Motor neuron (in vitro differentiated cells): Measurements from ENCODE around the gene FOXC1. TPM values are rescaled to one million over a fixed set of nuclear protein-coding genes. Genes with fewer than 3 reads are reported as not detected.

ENCODE experiments used
- ATAC-seq, 8 experiments: fragments of 200-7000 bp; cut with Tn5 transposase; replicated peaks in 6 of 8; 2 replicates each; pipeline ENCODE4 v1.8.0; 2021; ENCODE audit warnings: mild to moderate bottlenecking in 8 of 8, moderate library complexity in 8 of 8
- H3K27ac ChIP-seq, 2 donors: fragments of 250-450 bp; sonication (Bioruptor Pico); 2 replicates each; pipeline ENCODE4 v1.9.0; 2021; ENCODE audit warnings: antibody characterized with exemption in 2 of 2, mild to moderate bottlenecking in 2 of 2, moderate library complexity in 1 of 2
- H3K4me1 ChIP-seq, 2 donors: fragments of 250-450 bp; sonication (Bioruptor Pico); replicated peaks in 1 of 2; 2 replicates each; pipeline ENCODE4 v1.6.1; 2021; ENCODE audit warnings: antibody characterized with exemption in 2 of 2, mild to moderate bottlenecking in 2 of 2, moderate library complexity in 1 of 2
- H3K4me3 ChIP-seq, 5 donors: fragments of 250-450 bp; sonication (Bioruptor Pico); 2 replicates each; pipeline ENCODE4 v1.9.0; 2021; ENCODE audit warnings: antibody characterized with exemption in 5 of 5, mild to moderate bottlenecking in 5 of 5, moderate library complexity in 4 of 5
- WGBS, 10 experiments: fragments of 450-650 bp; shearing (Covaris generic); methylation state at CpG; one replicate each; pipeline ENCODE4 v1.0.0; 2022; 5-methylcytosine and 5-hydroxymethylcytosine counted together
- in situ Hi-C, 9 experiments: fragments of 400-800 bp; cut with MboI; loops; one replicate each; pipeline ENCODE4 v1.15.0; 2021; ENCODE audit warnings: low sequenced_read_pairs in 9 of 9, low pct_unique_long_range_greater_than_20kb in 2 of 9; ENCODE audit not compliant: unreplicated experiment in 9 of 9
- total RNA-seq, 8 experiments: library from RNA; unstranded; fragments of 300-600 nt; gene quantifications; 2 replicates each; pipeline versions ENCODE4 v1.2.3 to v1.2.4, GENCODE V29; 2022

The FOXC1 gene
- total RNA-seq, 8 experiments from 2014 or later = 0.05 to 44.4 (median 1.0) TPM

DNA sequence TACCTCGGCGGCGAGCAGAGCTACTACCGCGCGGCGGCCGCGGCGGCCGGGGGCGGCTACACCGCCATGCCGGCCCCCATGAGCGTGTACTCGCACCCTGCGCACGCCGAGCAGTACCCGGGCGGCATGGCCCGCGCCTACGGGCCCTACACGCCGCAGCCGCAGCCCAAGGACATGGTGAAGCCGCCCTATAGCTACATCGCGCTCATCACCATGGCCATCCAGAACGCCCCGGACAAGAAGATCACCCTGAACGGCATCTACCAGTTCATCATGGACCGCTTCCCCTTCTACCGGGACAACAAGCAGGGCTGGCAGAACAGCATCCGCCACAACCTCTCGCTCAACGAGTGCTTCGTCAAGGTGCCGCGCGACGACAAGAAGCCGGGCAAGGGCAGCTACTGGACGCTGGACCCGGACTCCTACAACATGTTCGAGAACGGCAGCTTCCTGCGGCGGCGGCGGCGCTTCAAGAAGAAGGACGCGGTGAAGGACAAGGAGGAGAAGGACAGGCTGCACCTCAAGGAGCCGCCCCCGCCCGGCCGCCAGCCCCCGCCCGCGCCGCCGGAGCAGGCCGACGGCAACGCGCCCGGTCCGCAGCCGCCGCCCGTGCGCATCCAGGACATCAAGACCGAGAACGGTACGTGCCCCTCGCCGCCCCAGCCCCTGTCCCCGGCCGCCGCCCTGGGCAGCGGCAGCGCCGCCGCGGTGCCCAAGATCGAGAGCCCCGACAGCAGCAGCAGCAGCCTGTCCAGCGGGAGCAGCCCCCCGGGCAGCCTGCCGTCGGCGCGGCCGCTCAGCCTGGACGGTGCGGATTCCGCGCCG lies 994 bp downstream of the FOXC1 start:
- H3K4me3 ChIP-seq = peak overlapping the region in 4 of 5 donors; percentile 14 to 42 (median 23)
- peaks cover 2 to 22% of the 10 kb centered on the region in 2 donors for H3K4me1 ChIP-seq
- ATAC-seq = peak in 7 of 8 experiments; percentile 6 to 25 (median 14)
- no peak overlapping the region for H3K27ac ChIP-seq
- in situ Hi-C loops = loop anchor here in 3 of 9 experiments (25.0 kb wide), 2 partner anchors 502 to 1027 kb away; no protein-coding TSS in a partner anchor
- WGBS, 10 experiments = 0 to 6% (median 1%) methylated on average over 6 to 30 of the region's 101 CpGs; no CpG with 5 or more reads in 6 of the 10 experiments

DNA sequence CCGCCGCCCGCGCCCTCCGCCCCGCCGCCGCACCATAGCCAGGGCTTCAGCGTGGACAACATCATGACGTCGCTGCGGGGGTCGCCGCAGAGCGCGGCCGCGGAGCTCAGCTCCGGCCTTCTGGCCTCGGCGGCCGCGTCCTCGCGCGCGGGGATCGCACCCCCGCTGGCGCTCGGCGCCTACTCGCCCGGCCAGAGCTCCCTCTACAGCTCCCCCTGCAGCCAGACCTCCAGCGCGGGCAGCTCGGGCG lies 1.5 kb downstream of the FOXC1 start:
- in situ Hi-C loops = loop anchor here in 3 of 9 experiments (25.0 kb wide), 2 partner anchors 501 to 1026 kb away; no protein-coding TSS in a partner anchor
- no CpG with 5 or more reads among the region's 38 CpGs for WGBS, 10 experiments
- peak in 1 of 8 experiments; percentile 3 for ATAC-seq
- Histone ChIP-seq H3K4me1 (peaks cover 2 to 22% of the 10 kb centered on the region in 2 donors), H3K4me3 (peak overlapping the region in 1 of 5 donors; percentile 42), H3K27ac (no peak overlapping the region)

DNA sequence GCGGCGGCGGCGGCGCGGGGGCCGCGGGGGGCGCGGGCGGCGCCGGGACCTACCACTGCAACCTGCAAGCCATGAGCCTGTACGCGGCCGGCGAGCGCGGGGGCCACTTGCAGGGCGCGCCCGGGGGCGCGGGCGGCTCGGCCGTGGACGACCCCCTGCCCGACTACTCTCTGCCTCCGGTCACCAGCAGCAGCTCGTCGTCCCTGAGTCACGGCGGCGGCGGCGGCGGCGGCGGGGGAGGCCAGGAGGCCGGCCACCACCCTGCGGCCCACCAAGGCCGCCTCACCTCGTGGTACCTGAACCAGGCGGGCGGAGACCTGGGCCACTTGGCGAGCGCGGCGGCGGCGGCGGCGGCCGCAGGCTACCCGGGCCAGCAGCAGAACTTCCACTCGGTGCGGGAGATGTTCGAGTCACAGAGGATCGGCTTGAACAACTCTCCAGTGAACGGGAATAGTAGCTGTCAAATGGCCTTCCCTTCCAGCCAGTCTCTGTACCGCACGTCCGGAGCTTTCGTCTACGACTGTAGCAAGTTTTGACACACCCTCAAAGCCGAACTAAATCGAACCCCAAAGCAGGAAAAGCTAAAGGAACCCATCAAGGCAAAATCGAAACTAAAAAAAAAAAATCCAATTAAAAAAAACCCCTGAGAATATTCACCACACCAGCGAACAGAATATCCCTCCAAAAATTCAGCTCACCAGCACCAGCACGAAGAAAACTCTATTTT lies 2.0 kb downstream of the FOXC1 start:
- no peak overlapping the region for H3K27ac ChIP-seq
- in situ Hi-C loops = loop anchor here in 3 of 9 experiments (25.0 kb wide), 2 partner anchors 501 to 1026 kb away; no protein-coding TSS in a partner anchor
- ATAC-seq = no peak
- peak overlapping the region in 1 of 5 donors; percentile 42 for H3K4me3 ChIP-seq
- H3K4me1 ChIP-seq = peaks cover 2 to 22% of the 10 kb centered on the region in 2 donors
- WGBS, 10 experiments = 0 to 62% (median 1%) methylated on average over 2 to 15 of the region's 71 CpGs; no CpG with 5 or more reads in 2 of the 10 experiments

DNA sequence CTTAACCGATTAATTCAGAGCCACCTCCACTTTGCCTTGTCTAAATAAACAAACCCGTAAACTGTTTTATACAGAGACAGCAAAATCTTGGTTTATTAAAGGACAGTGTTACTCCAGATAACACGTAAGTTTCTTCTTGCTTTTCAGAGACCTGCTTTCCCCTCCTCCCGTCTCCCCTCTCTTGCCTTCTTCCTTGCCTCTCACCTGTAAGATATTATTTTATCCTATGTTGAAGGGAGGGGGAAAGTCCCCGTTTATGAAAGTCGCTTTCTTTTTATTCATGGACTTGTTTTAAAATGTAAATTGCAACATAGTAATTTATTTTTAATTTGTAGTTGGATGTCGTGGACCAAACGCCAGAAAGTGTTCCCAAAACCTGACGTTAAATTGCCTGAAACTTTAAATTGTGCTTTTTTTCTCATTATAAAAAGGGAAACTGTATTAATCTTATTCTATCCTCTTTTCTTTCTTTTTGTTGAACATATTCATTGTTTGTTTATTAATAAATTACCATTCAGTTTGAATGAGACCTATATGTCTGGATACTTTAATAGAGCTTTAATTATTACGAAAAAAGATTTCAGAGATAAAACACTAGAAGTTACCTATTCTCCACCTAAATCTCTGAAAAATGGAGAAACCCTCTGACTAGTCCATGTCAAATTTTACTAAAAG lies 2.7 kb downstream of the FOXC1 start:
- ATAC-seq = no peak
- H3K4me1 ChIP-seq = peaks cover 0 to 17% of the 10 kb centered on the region in 2 donors
- H3K4me3 ChIP-seq = peak overlapping the region in 1 of 5 donors; percentile 42
- 13 to 74% (median 18%) methylated on average over 7 to 10 of the region's 10 CpGs for WGBS, 10 experiments
- in situ Hi-C loops = loop anchor here in 3 of 9 experiments (25.0 kb wide), 2 partner anchors 500 to 1025 kb away; no protein-coding TSS in a partner anchor
- no peak overlapping the region for H3K27ac ChIP-seq

DNA sequence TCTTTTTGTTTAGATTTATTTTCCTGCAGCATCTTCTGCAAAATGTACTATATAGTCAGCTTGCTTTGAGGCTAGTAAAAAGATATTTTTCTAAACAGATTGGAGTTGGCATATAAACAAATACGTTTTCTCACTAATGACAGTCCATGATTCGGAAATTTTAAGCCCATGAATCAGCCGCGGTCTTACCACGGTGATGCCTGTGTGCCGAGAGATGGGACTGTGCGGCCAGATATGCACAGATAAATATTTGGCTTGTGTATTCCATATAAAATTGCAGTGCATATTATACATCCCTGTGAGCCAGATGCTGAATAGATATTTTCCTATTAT lies 3.2 kb downstream of the FOXC1 start:
- 7 to 67% (median 18%) methylated on average over 1 to 7 of the region's 7 CpGs for WGBS, 10 experiments
- Histone ChIP-seq H3K4me1 (peaks cover 0 to 13% of the 10 kb centered on the region in 2 donors), H3K4me3 (no peak overlapping the region), H3K27ac (no peak overlapping the region)
- no peak for ATAC-seq
- in situ Hi-C loops = loop anchor here in 3 of 9 experiments (25.0 kb wide), 2 partner anchors 499 to 1024 kb away; no protein-coding TSS in a partner anchor

DNA sequence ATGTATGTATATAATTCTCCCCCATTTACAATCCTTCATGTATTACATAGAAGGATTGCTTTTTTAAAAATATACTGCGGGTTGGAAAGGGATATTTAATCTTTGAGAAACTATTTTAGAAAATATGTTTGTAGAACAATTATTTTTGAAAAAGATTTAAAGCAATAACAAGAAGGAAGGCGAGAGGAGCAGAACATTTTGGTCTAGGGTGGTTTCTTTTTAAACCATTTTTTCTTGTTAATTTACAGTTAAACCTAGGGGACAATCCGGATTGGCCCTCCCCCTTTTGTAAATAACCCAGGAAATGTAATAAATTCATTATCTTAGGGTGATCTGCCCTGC lies 3.6 kb downstream of the FOXC1 start:
- no peak for ATAC-seq

DNA sequence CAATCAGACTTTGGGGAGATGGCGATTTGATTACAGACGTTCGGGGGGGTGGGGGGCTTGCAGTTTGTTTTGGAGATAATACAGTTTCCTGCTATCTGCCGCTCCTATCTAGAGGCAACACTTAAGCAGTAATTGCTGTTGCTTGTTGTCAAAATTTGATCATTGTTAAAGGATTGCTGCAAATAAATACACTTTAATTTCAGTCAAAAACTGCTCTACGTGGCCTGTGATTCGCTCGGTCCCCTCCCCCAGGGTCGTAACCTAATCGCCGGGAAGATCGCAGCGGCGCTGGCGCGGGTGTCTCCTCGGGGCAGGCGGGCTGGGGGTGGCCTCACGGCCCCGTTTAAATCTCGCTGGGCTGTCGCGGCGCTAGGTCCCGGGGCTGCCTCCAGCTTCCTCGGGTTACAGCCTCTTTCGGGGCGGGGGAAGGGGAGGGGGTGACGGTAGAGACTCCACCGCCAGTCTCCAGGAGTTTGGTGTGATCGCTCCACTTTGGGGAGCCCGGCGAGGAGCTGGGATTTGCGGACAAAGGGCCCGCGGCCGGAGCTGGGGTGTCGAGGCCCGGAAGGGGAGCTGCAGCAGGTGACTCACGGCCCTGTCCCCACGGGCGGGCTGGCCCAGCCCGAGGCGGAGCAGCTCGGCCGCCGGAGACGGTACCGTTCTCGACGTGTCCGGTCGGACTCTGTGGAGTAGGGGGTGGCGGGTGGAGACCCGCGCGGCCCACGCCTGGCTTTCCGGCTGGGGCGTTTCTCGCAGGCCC lies 4.2 kb downstream of the FOXC1 start:
- WGBS, 10 experiments = 0 to 60% (median 7%) methylated on average over 1 to 14 of the region's 60 CpGs; no CpG with 5 or more reads in 3 of the 10 experiments
- Histone ChIP-seq H3K27ac (no peak overlapping the region), H3K4me1 (peaks cover 0 to 11% of the 10 kb centered on the region in 2 donors), H3K4me3 (peak overlapping the region in 1 of 5 donors; percentile 13)
- ATAC-seq = no peak
- in situ Hi-C loops = loop anchor here in 3 of 9 experiments (25.0 kb wide), 2 partner anchors 498 to 1023 kb away; no protein-coding TSS in a partner anchor

More for the DNA sequence above, 3.6 kb downstream of the FOXC1 start:
- Histone ChIP-seq H3K4me3 (no peak overlapping the region), H3K27ac (no peak overlapping the region), H3K4me1 (peaks cover 0 to 11% of the 10 kb centered on the region in 2 donors)
- 0 to 63% (median 21%) methylated on average over 1 to 3 of the region's 3 CpGs; no CpG with 5 or more reads in 1 of the 10 experiments for WGBS, 10 experiments
- in situ Hi-C loops = loop anchor here in 3 of 9 experiments (25.0 kb wide), 2 partner anchors 499 to 1024 kb away; no protein-coding TSS in a partner anchor

DNA sequence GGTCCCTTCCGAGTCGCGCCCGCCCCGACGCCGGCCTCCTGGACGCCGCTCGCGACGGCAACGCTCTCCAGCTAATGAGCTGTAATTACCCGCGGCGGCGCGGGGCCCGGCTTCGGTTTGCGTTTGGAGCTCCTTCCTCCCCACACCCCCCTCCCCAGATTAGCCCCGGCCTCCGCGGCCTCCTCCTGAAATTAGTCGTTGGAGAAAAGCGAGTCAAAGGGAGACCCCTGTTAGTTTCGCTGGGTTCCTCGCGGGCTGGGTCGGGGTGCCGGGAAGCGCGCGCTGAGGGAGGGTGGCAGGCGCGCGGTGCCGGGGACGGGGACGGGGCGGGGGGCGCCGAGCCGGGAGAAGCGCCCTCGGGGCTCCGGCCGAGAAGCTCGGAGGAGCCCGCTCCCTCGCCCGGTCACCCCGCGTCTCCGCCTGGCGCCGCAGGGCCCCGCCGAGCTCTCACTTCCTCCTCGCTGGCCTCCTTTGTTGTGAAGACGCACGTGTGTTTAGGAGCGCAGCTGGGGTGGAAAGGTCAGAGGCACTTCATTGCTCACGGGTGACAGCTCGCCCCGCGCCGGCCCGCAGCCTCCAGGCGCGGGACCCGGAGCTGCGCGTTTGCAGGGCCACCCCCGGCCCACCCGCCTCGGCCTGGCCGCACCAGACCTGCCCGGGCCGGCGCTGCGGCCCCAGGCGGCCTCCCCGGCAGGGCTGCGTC lies 4.9 kb downstream of the FOXC1 start:
- ATAC-seq = peak in 4 of 8 experiments; percentile 45 to 65 (median 59)
- Histone ChIP-seq H3K27ac (no peak overlapping the region), H3K4me3 (no peak overlapping the region), H3K4me1 (peaks cover 0 to 11% of the 10 kb centered on the region in 2 donors)
- WGBS, 10 experiments = 0% methylated on average over 2 of the region's 85 CpGs; no CpG with 5 or more reads in 9 of the 10 experiments
- in situ Hi-C loops = loop anchor here in 3 of 9 experiments (25.0 kb wide), 2 partner anchors 498 to 1023 kb away; no protein-coding TSS in a partner anchor

DNA sequence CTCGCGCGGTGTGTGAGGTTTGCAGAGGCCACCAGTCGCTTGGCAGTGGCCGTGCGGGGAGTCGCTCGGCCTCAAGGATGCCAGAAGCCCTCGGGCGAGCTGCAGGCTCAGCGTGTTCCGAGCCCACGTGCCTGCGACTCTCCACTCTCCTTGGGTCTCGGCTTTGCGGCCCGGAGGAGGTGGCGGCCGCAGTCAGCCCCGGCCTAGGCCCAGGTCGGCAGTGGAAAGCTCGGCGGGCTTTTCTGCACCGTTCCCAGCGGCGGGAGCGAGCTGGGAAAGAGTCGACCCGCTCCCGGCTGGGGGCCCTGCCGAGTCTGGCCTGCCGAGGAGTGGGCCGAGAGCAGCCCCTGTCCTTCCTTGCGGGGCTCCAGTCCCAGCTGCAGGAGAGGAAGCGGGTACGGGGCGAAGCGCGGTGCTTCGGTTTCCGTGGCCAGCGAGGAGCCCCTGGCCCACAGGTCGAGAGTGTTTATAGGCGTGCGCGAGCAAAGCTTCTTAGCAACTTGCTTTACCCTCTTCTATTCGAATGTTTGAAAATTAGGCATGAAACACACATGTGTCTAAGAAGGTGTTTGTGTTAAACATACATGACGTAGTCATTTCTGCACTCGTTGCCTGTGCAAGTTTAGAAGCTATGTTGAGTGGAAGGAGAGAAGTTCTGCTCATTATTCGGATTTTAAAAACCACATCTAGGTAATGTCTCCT lies 5.6 kb downstream of the FOXC1 start:
- 44 to 100% (median 83%) methylated on average over 2 to 15 of the region's 50 CpGs; no CpG with 5 or more reads in 1 of the 10 experiments for WGBS, 10 experiments
- no peak overlapping the region for H3K27ac ChIP-seq
- no peak for ATAC-seq
- in situ Hi-C loops = loop anchor here in 3 of 9 experiments (25.0 kb wide), 2 partner anchors 497 to 1022 kb away; no protein-coding TSS in a partner anchor
- H3K4me1 ChIP-seq = peaks cover 0 to 11% of the 10 kb centered on the region in 2 donors
- no peak overlapping the region for H3K4me3 ChIP-seq

DNA sequence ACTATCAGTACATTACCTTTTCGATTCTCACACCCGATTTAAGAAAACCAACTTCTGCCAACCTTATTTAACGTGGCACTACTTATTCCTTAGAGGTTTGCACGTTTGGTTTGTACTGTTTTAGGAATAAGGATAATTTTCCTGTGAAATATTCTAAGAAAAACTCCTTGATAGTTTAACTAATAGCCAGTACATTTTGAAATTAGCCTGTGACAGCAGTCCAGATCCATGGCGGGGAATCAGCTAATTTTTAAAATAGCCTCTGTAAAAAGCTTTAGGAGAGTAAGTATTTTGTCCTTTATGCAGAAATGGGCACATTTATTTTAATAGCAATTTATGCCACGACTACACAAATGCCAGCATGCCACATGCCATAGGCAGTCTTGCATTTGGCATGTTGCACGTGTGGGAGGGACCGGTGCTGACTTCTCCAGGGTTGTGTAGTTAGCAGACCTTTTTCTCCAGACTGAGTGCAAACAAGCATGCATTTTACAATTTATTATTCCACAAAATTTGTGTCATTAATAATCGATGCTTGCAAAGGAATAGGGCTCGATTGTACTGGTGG lies 6.2 kb downstream of the FOXC1 start:
- Histone ChIP-seq H3K4me1 (peaks cover 0 to 11% of the 10 kb centered on the region in 2 donors), H3K4me3 (no peak overlapping the region), H3K27ac (no peak overlapping the region)
- in situ Hi-C loops = loop anchor here in 3 of 9 experiments (25.0 kb wide), 2 partner anchors 496 to 1021 kb away; no protein-coding TSS in a partner anchor
- 33 to 95% (median 64%) methylated on average over 3 to 10 of the region's 10 CpGs for WGBS, 10 experiments
- ATAC-seq = no peak
